Vagina (tissue), 2 donors: ENCODE measurements around the gene RPS6KA1. TPM values are rescaled to one million over a fixed set of nuclear protein-coding genes. Genes with fewer than 3 reads are reported as not detected.
"Not testable (repeated sequence)": the region's sequence is repeated elsewhere in the genome, so short reads cannot be mapped to it uniquely, and the experiment has no call there.

Experiments used
- DNase-seq, 2 donors: peaks; one replicate each; pipeline ENCODE4 v3.0.0-alpha.2; 2017; ENCODE audit errors: extremely low spot score in 2 of 2
- H3K27ac ChIP-seq: fragments of 200-600 bp; sonication (generic); one replicate; pipeline ENCODE4 v1.5.1; 2019
- H3K27me3 ChIP-seq: fragments of 200-600 bp; sonication (generic); one replicate; pipeline ENCODE4 v1.5.1; 2019
- H3K36me3 ChIP-seq, 2 donors: fragments of 200-600 bp; sonication (generic); one replicate each; pipeline ENCODE4 v1.5.1; 2017 to 2019
- H3K4me1 ChIP-seq: fragments of 200-600 bp; sonication (generic); one replicate; pipeline ENCODE4 v1.5.1; 2019
- H3K4me3 ChIP-seq, 2 donors: fragments of 200-600 bp; sonication (generic); 1 replicate in 1 of 2; 2 replicates in 1 of 2; pipeline ENCODE4 v1.5.1; 2016 to 2019
- H3K9me3 ChIP-seq: fragments of 200-600 bp; sonication (generic); one replicate; pipeline ENCODE4 v1.5.1; 2019
- POLR2A ChIP-seq, 2 donors: fragments of 450-650 bp; IDR thresholded peaks; one replicate each; pipeline ENCODE4 v1.6.1; 2017; ENCODE audit warnings: antibody characterized with exemption in 2 of 2, mild to moderate bottlenecking in 2 of 2, moderate library complexity in 2 of 2
- POLR2AphosphoS5 ChIP-seq, 2 donors: sonication (generic); formaldehyde crosslinking; IDR thresholded peaks; one replicate each; pipeline ENCODE4 v1.9.0; 2017; ENCODE audit warnings: antibody characterized with exemption in 2 of 2, mild to moderate bottlenecking in 2 of 2, low read depth in 1 of 2; ENCODE audit not compliant: insufficient read depth in 1 of 2
- intact Hi-C: fragments of 100-400 bp; cut with DNase I; formaldehyde crosslinking; loops from one replicate; pipeline ENCODE4 v1.15.1; 2023
- total RNA-seq: library from RNA; depleted of rRNA; stranded (reverse); fragments of >200 nt; gene quantifications from one replicate; pipeline ENCODE4 v1.2.3, GENCODE V29; 2016
- TF ChIP-seq, protein P1 (sequence below), 3 experiments: fragments of 450-650 bp in 2 of 3; fragments of 200-600 bp in 1 of 3; sonication (generic) in 1 of 3; IDR thresholded peaks; one replicate each; pipeline ENCODE4 v1.5.1; 2017 to 2019; ENCODE audit warnings: antibody characterized with exemption in 3 of 3, mild to moderate bottlenecking in 2 of 3, moderate library complexity in 2 of 3

The RPS6KA1 gene
- total RNA-seq, 1 donor from 2014 or later: 22.8 TPM

DNA sequence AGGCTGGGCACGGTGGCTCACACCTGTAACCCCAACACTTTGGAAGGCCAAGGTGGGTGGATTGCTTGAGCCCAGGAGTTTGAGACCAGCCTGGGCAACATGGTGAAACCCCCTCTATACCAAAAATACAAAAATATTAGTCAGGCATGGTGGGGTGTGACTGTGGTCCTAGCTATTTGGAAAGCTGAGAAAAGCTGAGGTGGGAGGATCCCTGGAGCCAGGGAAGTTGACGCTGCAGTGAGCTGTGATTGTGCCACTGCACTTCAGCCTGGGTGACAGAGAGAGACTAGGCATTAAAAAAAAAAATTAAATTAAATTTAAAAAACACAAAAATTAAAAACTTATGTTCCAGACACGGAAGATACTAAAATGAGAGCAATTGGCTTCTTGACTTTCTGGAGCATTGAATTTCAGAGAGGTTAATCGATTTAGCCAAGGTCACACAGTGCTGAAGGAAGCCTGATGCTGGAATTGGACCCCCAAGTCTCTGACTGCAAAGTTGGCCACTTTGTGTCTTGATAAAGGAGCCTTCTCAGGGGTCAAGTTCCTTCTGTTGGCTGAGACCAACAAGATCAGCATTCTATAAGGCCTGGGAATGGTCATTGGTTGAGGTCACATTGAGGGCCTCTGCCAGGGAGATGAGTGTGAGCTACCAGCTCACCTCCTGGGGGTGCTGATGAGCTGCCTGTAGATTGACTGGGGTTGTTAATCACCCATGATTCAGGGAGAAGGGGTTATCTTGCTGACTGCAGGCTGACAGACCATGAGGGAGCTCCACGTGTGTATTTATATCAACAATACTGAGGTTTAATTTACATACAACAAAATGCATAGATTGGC, 54.3 kb downstream of the RPS6KA1 start:
- no peak for DNase-seq
- TF ChIP-seq, protein P1, sequence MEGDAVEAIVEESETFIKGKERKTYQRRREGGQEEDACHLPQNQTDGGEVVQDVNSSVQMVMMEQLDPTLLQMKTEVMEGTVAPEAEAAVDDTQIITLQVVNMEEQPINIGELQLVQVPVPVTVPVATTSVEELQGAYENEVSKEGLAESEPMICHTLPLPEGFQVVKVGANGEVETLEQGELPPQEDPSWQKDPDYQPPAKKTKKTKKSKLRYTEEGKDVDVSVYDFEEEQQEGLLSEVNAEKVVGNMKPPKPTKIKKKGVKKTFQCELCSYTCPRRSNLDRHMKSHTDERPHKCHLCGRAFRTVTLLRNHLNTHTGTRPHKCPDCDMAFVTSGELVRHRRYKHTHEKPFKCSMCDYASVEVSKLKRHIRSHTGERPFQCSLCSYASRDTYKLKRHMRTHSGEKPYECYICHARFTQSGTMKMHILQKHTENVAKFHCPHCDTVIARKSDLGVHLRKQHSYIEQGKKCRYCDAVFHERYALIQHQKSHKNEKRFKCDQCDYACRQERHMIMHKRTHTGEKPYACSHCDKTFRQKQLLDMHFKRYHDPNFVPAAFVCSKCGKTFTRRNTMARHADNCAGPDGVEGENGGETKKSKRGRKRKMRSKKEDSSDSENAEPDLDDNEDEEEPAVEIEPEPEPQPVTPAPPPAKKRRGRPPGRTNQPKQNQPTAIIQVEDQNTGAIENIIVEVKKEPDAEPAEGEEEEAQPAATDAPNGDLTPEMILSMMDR (IDR thresholded peaks at IDR 0.05): no peak
- TF ChIP-seq POLR2AphosphoS5 (IDR thresholded peaks at IDR 0.05; ENCODE audit: insufficient read depth in 1 of 2, low read depth in 1 of 2): no peak
- no peak for TF ChIP-seq POLR2A (IDR thresholded peaks at IDR 0.05)
- intact Hi-C loops: no loop called here

DNA sequence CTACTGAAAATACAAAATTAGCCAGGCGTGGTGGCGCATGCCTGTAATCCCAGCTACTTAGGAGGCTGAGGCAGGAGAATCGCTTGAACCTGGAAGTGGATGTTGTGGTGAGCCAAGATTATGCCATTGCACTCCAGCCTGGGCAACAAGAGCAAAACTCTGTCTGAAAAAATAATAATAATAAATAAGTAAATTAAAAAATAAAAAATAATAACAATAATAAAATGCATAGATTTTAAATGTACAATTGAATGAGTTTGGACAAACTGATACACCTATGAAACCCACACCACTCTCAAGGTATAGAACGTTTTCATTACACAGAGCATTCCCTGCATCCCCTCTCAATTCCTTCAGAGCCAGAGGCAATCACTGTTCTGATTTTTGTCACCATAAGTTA, 55.0 kb downstream of the RPS6KA1 start:
- H3K9me3 ChIP-seq, DNase-seq, intact Hi-C loops, H3K4me3 ChIP-seq, H3K36me3 ChIP-seq, H3K27me3 ChIP-seq, H3K4me1 ChIP-seq, H3K27ac ChIP-seq: not testable (repeated sequence)

More for the DNA sequence above, 54.3 kb downstream of the RPS6KA1 start:
- H3K4me1 ChIP-seq: no peaks in the 10 kb centered on the region
- no peaks in the 10 kb centered on the region for H3K27me3 ChIP-seq
- no peak overlapping the region for H3K27ac ChIP-seq
- H3K9me3 ChIP-seq: no peaks in the 10 kb centered on the region
- no peak overlapping the region for H3K4me3 ChIP-seq
- H3K36me3 ChIP-seq: no peaks in the 10 kb centered on the region

DNA sequence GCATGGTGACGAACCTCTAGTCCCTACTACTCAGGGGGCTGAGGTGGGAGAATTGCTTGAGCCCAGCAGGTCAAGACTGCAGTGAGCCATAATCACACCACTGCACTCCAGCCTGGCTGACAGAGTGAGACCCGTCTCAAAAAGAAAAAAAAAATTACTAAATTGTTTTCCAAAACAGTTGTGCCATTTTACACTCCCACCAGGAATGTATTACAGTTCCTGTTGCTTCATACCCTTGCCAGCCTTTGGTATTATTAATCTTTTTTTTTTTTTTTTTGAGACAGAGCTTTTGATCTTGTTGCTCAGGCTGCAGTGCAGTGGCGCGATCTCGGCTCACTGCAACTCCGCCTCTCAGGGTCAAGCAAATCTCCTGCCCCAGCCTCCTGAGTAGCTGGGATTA, 55.9 kb downstream of the RPS6KA1 start:
- H3K4me1 ChIP-seq: no peaks in the 10 kb centered on the region
- no peaks in the 10 kb centered on the region for H3K9me3 ChIP-seq
- H3K27me3 ChIP-seq: no peaks in the 10 kb centered on the region
- DNase-seq: no peak
- intact Hi-C loops: no loop called here
- H3K36me3 ChIP-seq: no peaks in the 10 kb centered on the region
- TF ChIP-seq, protein P1 (IDR thresholded peaks at IDR 0.05): no peak
- TF ChIP-seq POLR2AphosphoS5 (IDR thresholded peaks at IDR 0.05; ENCODE audit: insufficient read depth in 1 of 2, low read depth in 1 of 2) (no peak), POLR2A (IDR thresholded peaks at IDR 0.05) (no peak)
- H3K27ac ChIP-seq: no peak overlapping the region
- H3K4me3 ChIP-seq: no peak overlapping the region

DNA sequence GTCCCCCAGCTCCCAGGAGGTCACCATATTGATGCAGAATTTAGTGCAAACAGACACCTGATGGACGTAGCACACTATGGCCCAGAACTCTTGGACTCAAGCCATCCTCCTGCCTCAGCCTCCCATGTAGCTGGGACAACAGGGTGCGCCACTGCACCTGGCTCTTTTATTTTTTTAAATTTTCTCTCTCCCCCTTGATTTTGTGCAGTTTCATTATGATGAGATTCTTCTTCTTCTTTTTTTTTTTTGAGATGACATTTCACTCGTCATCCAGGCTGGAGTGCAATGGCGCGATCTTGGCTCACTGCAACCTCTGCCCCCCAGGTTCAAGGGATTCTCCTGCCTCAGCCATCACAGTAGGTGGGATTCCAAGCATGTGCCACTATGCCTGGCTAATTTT, 63.8 kb downstream of the RPS6KA1 start:
- intact Hi-C loops: no loop called here
- no peaks in the 10 kb centered on the region for H3K9me3 ChIP-seq
- H3K4me1 ChIP-seq: no peaks in the 10 kb centered on the region
- no peak overlapping the region for H3K27ac ChIP-seq
- DNase-seq: no peak
- no peak overlapping the region for H3K4me3 ChIP-seq
- TF ChIP-seq POLR2A (IDR thresholded peaks at IDR 0.05) (no peak), POLR2AphosphoS5 (IDR thresholded peaks at IDR 0.05; ENCODE audit: insufficient read depth in 1 of 2, low read depth in 1 of 2) (no peak)
- TF ChIP-seq, protein P1 (IDR thresholded peaks at IDR 0.05): no peak
- no peaks in the 10 kb centered on the region for H3K27me3 ChIP-seq
- H3K36me3 ChIP-seq: no peaks in the 10 kb centered on the region

DNA sequence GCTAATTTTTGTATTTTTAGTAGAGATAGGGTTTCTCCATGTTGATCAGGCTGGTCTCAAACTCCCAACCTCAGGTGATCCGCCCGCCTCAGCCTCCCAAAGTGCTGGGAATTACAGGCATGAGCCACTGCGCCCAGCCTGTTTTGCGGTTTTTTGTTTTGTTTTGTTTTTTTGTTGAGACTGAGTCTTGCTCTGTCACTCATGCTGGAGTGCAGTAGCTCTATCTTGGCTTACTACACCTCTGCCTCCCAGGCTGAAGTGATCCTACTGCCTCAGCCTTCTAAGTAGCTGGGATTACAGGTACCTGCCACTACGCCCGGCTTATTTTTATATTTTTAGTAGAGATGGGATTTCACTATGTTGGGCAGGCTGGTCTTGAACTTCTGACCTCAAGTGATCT, 65.0 kb downstream of the RPS6KA1 start:
- H3K27me3 ChIP-seq, H3K27ac ChIP-seq, intact Hi-C loops, H3K4me3 ChIP-seq, DNase-seq, H3K4me1 ChIP-seq, H3K36me3 ChIP-seq, H3K9me3 ChIP-seq: not testable (repeated sequence)

DNA sequence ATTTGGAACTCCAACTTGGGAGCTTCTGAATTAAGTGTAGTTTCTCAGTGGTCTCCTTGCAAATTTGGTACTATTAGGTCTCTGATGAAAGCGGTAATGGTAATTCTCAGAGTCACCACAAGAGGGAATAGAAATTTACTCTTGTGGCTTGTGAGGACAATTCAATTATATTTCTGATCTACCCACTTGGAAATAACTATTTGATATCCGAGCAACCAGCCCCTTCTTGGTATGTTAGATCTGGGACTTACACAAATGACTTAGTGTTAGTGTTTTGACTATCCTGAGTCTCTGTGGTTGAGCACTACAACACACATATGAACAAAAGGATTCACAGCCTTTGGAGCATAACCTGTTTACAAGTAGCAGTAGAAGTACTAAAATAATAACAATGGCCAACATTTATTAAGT, 68.1 kb downstream of the RPS6KA1 start:
- Histone ChIP-seq H3K27ac (no peak overlapping the region), H3K27me3 (no peaks in the 10 kb centered on the region), H3K36me3 (no peaks in the 10 kb centered on the region), H3K4me3 (no peak overlapping the region), H3K9me3 (no peaks in the 10 kb centered on the region), H3K4me1 (no peaks in the 10 kb centered on the region)
- TF ChIP-seq POLR2A (IDR thresholded peaks at IDR 0.05) (no peak), POLR2AphosphoS5 (IDR thresholded peaks at IDR 0.05; ENCODE audit: insufficient read depth in 1 of 2, low read depth in 1 of 2) (no peak)
- TF ChIP-seq, protein P1 (IDR thresholded peaks at IDR 0.05): peak; percentile 35 to 68 (median 45)
- no peak for DNase-seq
- intact Hi-C loops: no loop called here
